AG09309 (cell line): ENCODE data around the gene CRYGD.
A peak's percentile ranks its signal among the peaks of the same experiment; 100 is the strongest.
"Not testable (repeated sequence)": the region's sequence is repeated elsewhere in the genome, so short reads cannot be mapped to it uniquely, and the experiment has no call there.

ENCODE experiments used
- DNase-seq: peaks from one replicate; pipeline ENCODE4 v3.0.0-alpha.2; 2010; ENCODE audit warnings: low read depth
- H3K4me3 ChIP-seq: 2 replicates; pipeline ENCODE4 v1.5.1; 2011; ENCODE audit warnings: mild to moderate bottlenecking, low read depth, low read length, moderate library complexity; ENCODE audit not compliant: control insufficient read depth
- CTCF ChIP-seq: IDR thresholded peaks from 2 replicates; pipeline ENCODE4 v1.5.1; 2011; ENCODE audit warnings: mild to moderate bottlenecking, low read depth, low read length, inconsistent platforms; ENCODE audit not compliant: insufficient read depth, control insufficient read depth; ENCODE audit errors: missing control alignments

CRYGD gene

GRCh38 chr2:208142240-208142924, 18.1 kb upstream of the CRYGD start:
- peak; percentile 4 for DNase-seq
- no peak overlapping the region for H3K4me3 ChIP-seq
- no peak for TF ChIP-seq CTCF

GRCh38 chr2:208139447-208139846, 15.1 kb upstream of the CRYGD start:
- no peak overlapping the region for H3K4me3 ChIP-seq
- DNase-seq = no peak
- no peak for TF ChIP-seq CTCF

GRCh38 chr2:208138334-208138733, 14.0 kb upstream of the CRYGD start:
- DNase-seq, H3K4me3 ChIP-seq: not testable (repeated sequence)

GRCh38 chr2:208136716-208137094, 12.4 kb upstream of the CRYGD start:
- no peak for DNase-seq
- no peak for TF ChIP-seq CTCF

GRCh38 chr2:208135794-208136715, 11.7 kb upstream of the CRYGD start:
- no peak for TF ChIP-seq CTCF
- H3K4me3 ChIP-seq = no peak overlapping the region
- DNase-seq = no peak

More at GRCh38 chr2:208136716-208137094, 12.4 kb upstream of the CRYGD start:
- no peak overlapping the region for H3K4me3 ChIP-seq

- DNase-seq = no peak
- no peak overlapping the region for H3K4me3 ChIP-seq
- TF ChIP-seq CTCF = no peak
These were observed 10.7 kb upstream of the CRYGD start for GRCh38 chr2:208134928-208135586.
